ENCODE data around the gene EXOC4.

GRCh38 chr7:133845005-133845404 is 592.1 kb downstream of the EXOC4 start:
- TF ChIP-seq POLR2A (IDR thresholded peaks at IDR 0.05; ENCODE audit: low read depth, low read length) = no peak
- no peak for TF ChIP-seq EZH2 (IDR thresholded peaks at IDR 0.05; ENCODE audit: borderline replicate concordance, low read depth, low read length, severe bottlenecking)
- no peak for TF ChIP-seq CTCF (IDR thresholded peaks at IDR 0.05; ENCODE audit: extremely low read depth in 1 of 2, insufficient read depth in 1 of 2, low read depth in 1 of 2, low read length in 2 of 2)
- TF ChIP-seq JUN (IDR thresholded peaks at IDR 0.05; ENCODE audit: borderline replicate concordance, insufficient read depth, insufficient read length, low read depth) = no peak
- TF ChIP-seq POLR2AphosphoS5 (IDR thresholded peaks at IDR 0.05; ENCODE audit: insufficient read depth, low read depth, low read length) = no peak
